22Rv1 (cell line): Measurements from ENCODE around the gene AKR1E2.
A peak's percentile ranks its signal among the peaks of the same experiment; 100 is the strongest.

Source experiments
- H3K27ac ChIP-seq: fragments of 450-650 bp; 2 replicates; pipeline ENCODE4 v1.5.1; 2017
- CTCF ChIP-seq: fragments of 450-650 bp; IDR thresholded peaks from 2 replicates; pipeline ENCODE4 v1.5.1; 2017; ENCODE audit warnings: mild to moderate bottlenecking
- ZFX ChIP-seq: fragments of 450-650 bp; IDR thresholded peaks from 2 replicates; pipeline ENCODE4 v1.6.1; 2017; ENCODE audit warnings: antibody characterized with exemption, borderline replicate concordance

The AKR1E2 gene

GRCh38 chr10:4843525-4844180, 17.6 kb downstream of the AKR1E2 start:
- H3K27ac ChIP-seq, result no peak overlapping the region
- no peak for TF ChIP-seq CTCF
- no peak for TF ChIP-seq ZFX

DNA sequence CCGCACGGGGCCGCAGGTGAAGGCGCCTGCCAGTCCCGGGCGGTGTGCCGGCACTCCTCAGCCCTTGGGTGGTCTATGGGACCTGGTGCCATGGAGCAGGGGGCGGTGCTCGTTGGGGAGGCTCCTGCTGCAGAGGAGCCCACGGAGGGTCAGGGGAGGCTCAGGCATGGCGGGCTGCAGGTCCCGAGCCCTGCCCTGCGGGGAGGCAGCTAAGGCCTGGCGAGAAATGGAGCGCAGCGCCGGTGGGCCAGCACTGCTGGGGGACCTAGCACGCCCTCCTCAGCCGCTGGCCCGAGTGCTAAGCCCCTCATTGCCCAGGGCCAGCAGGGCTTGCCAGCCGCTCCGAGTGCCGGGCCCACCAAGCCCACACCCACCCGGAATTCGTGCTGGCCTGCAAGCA, 18.9 kb downstream of the AKR1E2 start:
- no peak overlapping the region for H3K27ac ChIP-seq
- no peak for TF ChIP-seq CTCF
- no peak for TF ChIP-seq ZFX

DNA sequence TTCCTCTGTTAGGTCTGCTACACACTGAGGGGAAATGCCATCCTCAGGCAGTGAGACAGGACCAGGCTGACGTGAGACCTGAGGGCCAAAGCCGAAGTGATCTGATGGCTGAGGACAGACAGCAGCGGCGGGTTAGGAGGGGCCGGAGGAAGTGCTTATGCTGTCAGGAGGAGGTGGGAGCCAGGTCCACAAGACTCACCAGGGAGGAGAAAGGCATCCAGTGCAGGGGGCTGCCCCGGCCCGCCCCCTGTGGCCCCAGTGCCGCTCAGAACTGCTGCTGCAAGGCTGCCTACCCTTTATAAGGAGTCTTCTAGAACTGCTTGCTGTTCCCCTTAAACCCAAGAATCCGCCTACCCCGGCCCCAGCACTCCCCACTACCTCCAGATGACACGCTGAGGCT, 19.8 kb downstream of the AKR1E2 start:
- H3K27ac ChIP-seq, result no peak overlapping the region
- TF ChIP-seq CTCF (no peak), ZFX (no peak)

- TF ChIP-seq ZFX, result no peak
- no peak for TF ChIP-seq CTCF
- H3K27ac ChIP-seq, result no peak overlapping the region
These were observed 20.8 kb downstream of the AKR1E2 start for GRCh38 chr10:4846775-4847174.

DNA sequence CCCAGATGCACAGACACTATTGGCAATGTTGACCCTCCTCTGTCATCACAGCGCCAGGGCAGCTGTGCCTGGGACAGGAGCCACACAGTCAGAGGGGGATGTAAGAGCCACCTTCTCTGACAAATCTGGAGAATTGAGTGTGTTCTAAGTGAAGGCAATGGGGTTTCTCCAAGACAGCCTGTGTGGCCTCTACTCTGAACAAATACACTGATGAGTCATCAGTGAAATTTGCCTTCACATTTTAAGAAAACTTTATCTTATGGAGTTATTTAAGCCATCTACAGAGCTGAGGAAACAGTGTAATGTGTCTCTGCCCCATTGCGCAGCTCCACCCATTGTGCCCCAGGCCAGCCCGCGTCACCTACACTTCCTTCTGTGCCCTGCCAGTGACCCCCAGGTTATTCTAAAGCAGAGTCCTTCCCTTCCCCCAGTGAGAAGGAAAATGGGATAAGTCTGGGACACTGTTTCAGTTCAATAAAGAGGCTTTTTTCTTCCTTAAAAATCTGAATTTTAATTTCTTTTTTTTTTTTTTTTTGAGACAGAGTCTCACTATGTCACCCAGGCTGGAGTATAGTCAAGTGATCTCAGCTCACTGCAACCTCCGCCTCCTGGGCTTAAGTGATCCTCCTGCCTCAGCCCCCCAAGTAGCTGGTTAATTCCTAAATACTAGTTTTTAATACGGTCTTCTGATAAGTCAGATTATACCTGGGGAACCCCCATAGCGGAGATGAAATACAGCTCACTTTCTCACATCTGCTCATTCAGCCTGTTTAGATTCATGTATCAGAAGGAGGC, 21.8 kb downstream of the AKR1E2 start:
- H3K27ac ChIP-seq, result no peak overlapping the region
- TF ChIP-seq CTCF (no peak), ZFX (no peak)

DNA sequence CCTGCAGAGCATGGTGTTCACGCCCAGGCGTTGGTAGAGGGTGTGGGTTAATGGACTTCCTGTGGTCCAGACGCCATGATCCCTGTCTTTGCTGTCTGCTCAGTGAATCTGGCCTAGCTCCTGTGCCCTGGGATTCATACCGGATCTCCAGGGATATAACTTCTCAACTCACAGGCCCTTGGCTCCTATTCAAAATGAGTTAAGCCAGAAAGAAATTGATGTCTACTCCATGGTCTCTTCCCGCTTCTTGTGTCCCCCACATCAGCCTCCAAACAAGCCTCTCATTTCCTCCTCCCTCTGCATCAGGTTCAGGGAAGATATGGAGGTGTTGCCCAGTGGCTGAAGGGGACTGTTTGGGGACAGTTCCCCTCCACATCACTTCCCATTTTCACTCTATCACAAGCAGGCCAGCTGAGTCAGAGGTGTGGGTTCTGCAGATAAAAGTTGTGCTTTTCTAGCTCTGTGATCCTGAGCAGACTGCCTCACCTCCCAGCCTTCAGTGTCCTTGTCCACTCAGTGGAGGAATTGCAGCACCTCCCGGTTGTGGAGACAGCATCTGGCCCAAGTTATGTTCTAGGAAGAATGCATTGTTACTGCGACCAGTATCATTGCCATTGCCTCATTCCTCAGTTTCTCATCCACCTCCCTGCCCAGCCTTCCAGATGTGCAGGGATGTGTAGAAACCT, 22.5 kb downstream of the AKR1E2 start:
- no peak overlapping the region for H3K27ac ChIP-seq
- TF ChIP-seq CTCF, result no peak
- no peak for TF ChIP-seq ZFX

DNA sequence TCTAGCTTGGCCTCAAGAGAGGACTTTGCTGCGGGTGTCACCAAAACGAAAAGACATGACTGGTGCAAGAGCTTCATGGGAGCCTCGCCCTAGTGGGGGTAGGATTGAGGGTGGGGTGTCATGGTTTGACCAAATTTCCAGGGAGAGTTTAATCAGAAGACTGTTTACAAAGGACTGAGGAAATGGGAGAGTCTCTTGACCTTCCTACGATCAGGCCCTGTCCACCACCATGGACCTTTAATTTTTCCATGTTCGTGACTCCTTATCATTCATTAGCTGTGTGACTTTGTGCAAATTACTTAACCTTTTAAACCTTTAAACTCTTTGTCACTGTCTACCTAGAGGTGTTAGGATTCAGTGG, 23.0 kb downstream of the AKR1E2 start:
- peak overlapping the region; percentile 81; the same call in 1 of the 2 replicates for H3K27ac ChIP-seq
- no peak for TF ChIP-seq ZFX
- no peak for TF ChIP-seq CTCF
